B cell (primary cell): ENCODE results near the gene ZNF19. TPM values are rescaled to one million over a fixed set of nuclear protein-coding genes. Genes with fewer than 3 reads are reported as not detected.

ENCODE experiments used
- ATAC-seq: fragments of 200-7000 bp; cut with Tn5 transposase; one replicate; pipeline ENCODE4 v1.10.0; 2021; ENCODE audit warnings: low read depth, mild to moderate bottlenecking, moderate number of reproducible peaks, moderate library complexity
- CTCF ChIA-PET: fragments of 350-600 bp; sonication (Branson Sonifier 250); formaldehyde crosslinking; loops from one replicate; lab custom pipeline; 2021; ENCODE audit warnings: antibody characterized with exemption, inconsistent platforms; lab: Charles Lee
- POLR2A ChIA-PET: fragments of 350-600 bp; sonication (Branson Sonifier 250); formaldehyde crosslinking; loops from one replicate; lab custom pipeline; 2021; ENCODE audit warnings: antibody characterized with exemption; lab: Charles Lee
- DNase-seq: peaks from one replicate; pipeline ENCODE4 v3.0.0; 2013
- H2AFZ ChIP-seq: 2 replicates; pipeline ENCODE4 v1.6.1; 2012; ENCODE audit warnings: mild to moderate bottlenecking, low read depth, low read length; ENCODE audit not compliant: insufficient read depth, poor library complexity, severe bottlenecking
- H3K27ac ChIP-seq, 2 donors: 1 replicate in 1 of 2; 2 replicates in 1 of 2; pipeline ENCODE4 v1.5.1; 2012 to 2013; ENCODE audit warnings: low read length in 2 of 2, mild to moderate bottlenecking in 2 of 2, moderate library complexity in 1 of 2
- H3K27me3 ChIP-seq, 4 experiments: fragments of 200-600 bp in 1 of 4; sonication (generic) in 1 of 4; replicated peaks in 1 of 4; 1 replicate in 2 of 4; 2 replicates in 2 of 4; pipeline versions ENCODE4 v1.6.1 to v1.7.0; 2013 to 2016; ENCODE audit warnings: low read length in 3 of 4, mild to moderate bottlenecking in 2 of 4, mixed read lengths in 1 of 4, moderate library complexity in 1 of 4; ENCODE audit not compliant: insufficient read depth in 4 of 4, control insufficient read depth in 3 of 4; ENCODE audit errors: control extremely low read depth in 1 of 4
- H3K36me3 ChIP-seq, 2 experiments: replicated peaks in 1 of 2; 1 replicate in 1 of 2; 2 replicates in 1 of 2; pipeline versions ENCODE4 v1.6.1 to v1.7.1; 2013; ENCODE audit warnings: low read length in 1 of 2; ENCODE audit not compliant: insufficient read depth in 2 of 2, control insufficient read depth in 1 of 2; ENCODE audit errors: control extremely low read depth in 1 of 2, extremely low read depth in 1 of 2
- H3K4me1 ChIP-seq, 2 donors: fragments of 200-600 bp in 1 of 2; sonication (generic) in 1 of 2; 1 replicate in 1 of 2; 2 replicates in 1 of 2; pipeline versions ENCODE4 v1.5.1 to v1.6.1; 2013 to 2017; ENCODE audit warnings: low read length in 2 of 2; ENCODE audit not compliant: control insufficient read depth in 2 of 2, insufficient read depth in 2 of 2
- H3K4me2 ChIP-seq: replicated peaks from 2 replicates; pipeline ENCODE3; 2012; ENCODE audit warnings: mild to moderate bottlenecking, low read depth, low read length; ENCODE audit not compliant: poor library complexity, severe bottlenecking
- H3K4me3 ChIP-seq, 5 experiments: fragments of 200-600 bp in 1 of 5; sonication (generic) in 1 of 5; 1 replicate in 3 of 5; 2 replicates in 2 of 5; pipeline versions ENCODE4 v1.5.1 to v1.7.0; 2011 to 2016; ENCODE audit warnings: low read length in 4 of 5, mild to moderate bottlenecking in 4 of 5, low read depth in 2 of 5, control low read depth in 1 of 5, moderate library complexity in 1 of 5; ENCODE audit not compliant: insufficient read depth in 1 of 5; ENCODE audit errors: control extremely low read depth in 1 of 5, extremely low read depth in 1 of 5
- H3K79me2 ChIP-seq: fragments of 200-600 bp; sonication (generic); one replicate; pipeline ENCODE4 v1.6.0; 2016; ENCODE audit warnings: low read length; ENCODE audit not compliant: control insufficient read depth, insufficient read depth
- H3K9ac ChIP-seq: fragments of 200-600 bp; sonication (generic); 2 replicates; pipeline ENCODE4 v1.6.1; 2017; ENCODE audit warnings: mild to moderate bottlenecking, low read length, moderate library complexity
- H3K9me3 ChIP-seq, 3 donors: one replicate each; pipeline versions ENCODE4 v1.6.1 to v1.7.1; 2013; ENCODE audit warnings: low read length in 2 of 3; ENCODE audit not compliant: control insufficient read depth in 2 of 3, insufficient read depth in 1 of 3; ENCODE audit errors: control extremely low read depth in 1 of 3
- H4K20me1 ChIP-seq: 2 replicates; pipeline ENCODE4 v1.6.0; 2012; ENCODE audit warnings: mild to moderate bottlenecking, low read length; ENCODE audit not compliant: insufficient read depth, control insufficient read depth, poor library complexity, severe bottlenecking
- H3K27ac Mint-ChIP-seq: one replicate; pipeline ENCODE4 v1.8.0; 2021; ENCODE audit warnings: mixed read lengths
- H3K27me3 Mint-ChIP-seq: one replicate; pipeline ENCODE4 v1.8.0; 2021; ENCODE audit warnings: mixed read lengths
- H3K4me1 Mint-ChIP-seq: one replicate; pipeline ENCODE4 v1.8.0; 2021; ENCODE audit warnings: mixed read lengths
- H3K4me3 Mint-ChIP-seq: one replicate; pipeline ENCODE4 v1.8.0; 2021; ENCODE audit warnings: mixed read lengths
- H3K9me3 Mint-ChIP-seq: one replicate; pipeline ENCODE4 v1.8.0; 2022; ENCODE audit warnings: mixed read lengths; ENCODE audit not compliant: insufficient read depth
- EZH2 ChIP-seq: IDR thresholded peaks from 2 replicates; pipeline ENCODE4 v1.6.1; 2012; ENCODE audit warnings: borderline replicate concordance, low read depth, mild to moderate bottlenecking, moderate library complexity, low read length; ENCODE audit not compliant: insufficient read depth, poor library complexity, severe bottlenecking
- WGBS: methylation state at CpG from one replicate; pipeline ENCODE4 v1.1.5; 2013; ENCODE audit warnings: missing lambda C conversion rate; ENCODE audit not compliant: insufficient coverage; 5-methylcytosine and 5-hydroxymethylcytosine counted together
- intact Hi-C: fragments of 100-400 bp; cut with micrococcal nuclease; formaldehyde crosslinking; loops from one replicate; pipeline ENCODE4 v1.10.0; 2022
- polyA plus RNA-seq: library from polyadenylated mRNA; depleted of rRNA; stranded (reverse); fragments of >200 nt; gene quantifications from 2 replicates; pipeline ENCODE4 v1.2.3, GENCODE V29; 2012
- total RNA-seq, 2 donors: library from RNA; stranded (reverse); fragments of 120-200 nt in 1 of 2; gene quantifications; 1 replicate in 1 of 2; 2 replicates in 1 of 2; pipeline versions ENCODE4 v1.2.3 to v1.2.4, GENCODE V29; 2013 to 2022
- TF ChIP-seq, protein P1 (sequence below): fragments of 200-600 bp; IDR thresholded peaks from one replicate; pipeline ENCODE4 v1.8.0; 2022; ENCODE audit warnings: antibody characterized with exemption, mild to moderate bottlenecking

ZNF19 gene
- total and polyA plus RNA-seq, 2 donors (not counting 1 experiment from before 2014, with no cell fraction given) = 2.4 to 12.6 TPM

DNA sequence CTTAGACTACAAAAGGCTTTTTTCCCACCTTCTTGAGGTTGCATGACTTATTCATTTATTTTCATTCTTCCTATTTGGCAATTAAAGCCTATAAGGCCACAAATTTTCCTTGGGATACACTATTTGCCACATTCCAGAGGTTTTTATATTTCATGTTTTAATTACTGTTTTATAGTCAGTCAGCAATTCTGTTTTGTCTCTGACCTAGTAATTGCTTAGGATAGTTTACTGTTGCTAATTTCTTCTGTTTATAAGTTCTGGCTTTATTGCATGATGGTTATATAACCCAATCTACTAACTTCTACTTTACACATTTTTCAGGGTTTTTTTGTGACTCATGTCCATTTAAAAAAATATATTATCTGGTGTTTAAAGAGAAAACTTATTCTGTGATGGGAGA lies 29.6 kb downstream of the ZNF19 start:
- Mint-ChIP-seq H3K27me3 (no peaks in the 10 kb centered on the region), H3K27ac (no peak overlapping the region), H3K9me3 (no peaks in the 10 kb centered on the region), H3K4me3 (no peak overlapping the region), H3K4me1 (peaks cover 32% of the 10 kb centered on the region)
- no peak overlapping the region for H3K4me3 ChIP-seq
- no peaks in the 10 kb centered on the region for H3K27me3 ChIP-seq
- peaks cover 0 to 18% of the 10 kb centered on the region in 2 experiments for H3K36me3 ChIP-seq
- CTCF ChIA-PET = interaction anchor here (2.8 kb wide), 1 partner anchor 151 kb away, joined by 11 read pairs; no protein-coding TSS in a partner anchor
- intact Hi-C loops = no loop called here
- no peak overlapping the region for H3K4me2 ChIP-seq
- no peak overlapping the region for H3K27ac ChIP-seq
- H3K79me2 ChIP-seq = peaks cover 27% of the 10 kb centered on the region
- H3K9ac ChIP-seq = no peak overlapping the region
- peaks cover 0 to 2% (median 0%) of the 10 kb centered on the region in 3 donors for H3K9me3 ChIP-seq
- DNase-seq = no peak
- TF ChIP-seq EZH2 = no peak
- TF ChIP-seq, protein P1, sequence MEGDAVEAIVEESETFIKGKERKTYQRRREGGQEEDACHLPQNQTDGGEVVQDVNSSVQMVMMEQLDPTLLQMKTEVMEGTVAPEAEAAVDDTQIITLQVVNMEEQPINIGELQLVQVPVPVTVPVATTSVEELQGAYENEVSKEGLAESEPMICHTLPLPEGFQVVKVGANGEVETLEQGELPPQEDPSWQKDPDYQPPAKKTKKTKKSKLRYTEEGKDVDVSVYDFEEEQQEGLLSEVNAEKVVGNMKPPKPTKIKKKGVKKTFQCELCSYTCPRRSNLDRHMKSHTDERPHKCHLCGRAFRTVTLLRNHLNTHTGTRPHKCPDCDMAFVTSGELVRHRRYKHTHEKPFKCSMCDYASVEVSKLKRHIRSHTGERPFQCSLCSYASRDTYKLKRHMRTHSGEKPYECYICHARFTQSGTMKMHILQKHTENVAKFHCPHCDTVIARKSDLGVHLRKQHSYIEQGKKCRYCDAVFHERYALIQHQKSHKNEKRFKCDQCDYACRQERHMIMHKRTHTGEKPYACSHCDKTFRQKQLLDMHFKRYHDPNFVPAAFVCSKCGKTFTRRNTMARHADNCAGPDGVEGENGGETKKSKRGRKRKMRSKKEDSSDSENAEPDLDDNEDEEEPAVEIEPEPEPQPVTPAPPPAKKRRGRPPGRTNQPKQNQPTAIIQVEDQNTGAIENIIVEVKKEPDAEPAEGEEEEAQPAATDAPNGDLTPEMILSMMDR = no peak
- no peak for ATAC-seq
- H4K20me1 ChIP-seq = no peaks in the 10 kb centered on the region
- no peak overlapping the region for H2AFZ ChIP-seq
- POLR2A ChIA-PET = no interaction called here
- peaks cover 14 to 16% of the 10 kb centered on the region in 2 donors for H3K4me1 ChIP-seq

DNA sequence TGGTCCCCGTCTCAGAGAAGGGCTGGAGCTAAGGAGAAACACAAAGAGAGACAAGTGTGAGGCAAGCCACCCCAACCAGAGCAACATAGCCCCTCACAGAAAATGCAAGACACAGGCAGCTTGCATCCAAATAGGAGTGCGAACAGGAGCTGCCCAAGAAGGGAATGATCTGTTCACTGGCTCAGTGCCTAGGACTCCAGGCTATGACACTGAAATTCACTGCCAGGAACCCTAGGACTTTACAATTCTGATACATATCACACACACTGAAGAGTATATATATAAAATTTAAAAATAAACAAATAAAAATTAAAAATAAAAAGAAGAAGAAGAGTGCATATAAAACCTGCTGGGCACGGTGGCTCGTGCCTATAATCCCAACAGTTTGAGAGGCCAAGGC lies 32.3 kb downstream of the ZNF19 start:
- 100% methylated on average over 1 of the region's 4 CpGs for WGBS

More for the DNA sequence above, 32.3 kb downstream of the ZNF19 start:
- H3K27me3 Mint-ChIP-seq = no peaks in the 10 kb centered on the region
- peaks cover 21% of the 10 kb centered on the region for H3K4me1 Mint-ChIP-seq
- Histone ChIP-seq H3K4me3 (no peak overlapping the region), H4K20me1 (no peaks in the 10 kb centered on the region), H2AFZ (no peak overlapping the region), H3K27ac (no peak overlapping the region), H3K36me3 (peaks cover 0 to 41% of the 10 kb centered on the region in 2 experiments), H3K79me2 (peaks cover 19% of the 10 kb centered on the region), H3K27me3 (no peaks in the 10 kb centered on the region), H3K9me3 (peaks cover 1 to 12% (median 6%) of the 10 kb centered on the region in 3 donors), H3K4me1 (peaks cover 10% of the 10 kb centered on the region in 2 donors), H3K4me2 (no peak overlapping the region), H3K9ac (no peak overlapping the region)
- H3K27ac Mint-ChIP-seq = no peak overlapping the region
- TF ChIP-seq, protein P1 = no peak
- TF ChIP-seq EZH2 = no peak
- no peak for ATAC-seq
- ChIA-PET CTCF (interaction anchor here (1.1 kb wide), 1 partner anchor 44 kb away, joined by 5 read pairs; no protein-coding TSS in a partner anchor), POLR2A (no interaction called here)
- no peak overlapping the region for H3K4me3 Mint-ChIP-seq
- H3K9me3 Mint-ChIP-seq = peaks cover 7% of the 10 kb centered on the region
- DNase-seq = no peak
- intact Hi-C loops = no loop called here
